ENCODE measurements around the gene RGS6.

The RGS6 gene

GRCh38 chr14:71947947-71948500, 15.8 kb downstream of the RGS6 start:
- Histone ChIP-seq H3K9ac (ENCODE audit: low read length) (no peak overlapping the region), H3K4me3 (ENCODE audit: low read depth, low read length) (no peak overlapping the region), H3K9me3 (ENCODE audit: control insufficient read depth, insufficient read depth, low read depth, low read length) (no peaks in the 10 kb centered on the region), H3K27me3 (ENCODE audit: control insufficient read depth, insufficient read depth, low read length) (no peaks in the 10 kb centered on the region), H3K36me3 (ENCODE audit: control insufficient read depth, insufficient read depth, low read length) (no peaks in the 10 kb centered on the region), H3K27ac (ENCODE audit: low read depth, low read length) (no peak overlapping the region), H3K4me1 (ENCODE audit: control insufficient read depth, insufficient read depth, low read length) (no peaks in the 10 kb centered on the region)

- Histone ChIP-seq H3K9me3 (ENCODE audit: control insufficient read depth, insufficient read depth, low read depth, low read length) (no peaks in the 10 kb centered on the region), H3K27ac (ENCODE audit: low read depth, low read length) (no peak overlapping the region), H3K4me1 (ENCODE audit: control insufficient read depth, insufficient read depth, low read length) (no peaks in the 10 kb centered on the region), H3K9ac (ENCODE audit: low read length) (no peak overlapping the region), H3K27me3 (ENCODE audit: control insufficient read depth, insufficient read depth, low read length) (no peaks in the 10 kb centered on the region), H3K4me3 (ENCODE audit: low read depth, low read length) (no peak overlapping the region), H3K36me3 (ENCODE audit: control insufficient read depth, insufficient read depth, low read length) (no peaks in the 10 kb centered on the region)
Observed at GRCh38 chr14:71952381-71953363, 20.4 kb downstream of the RGS6 start.

GRCh38 chr14:71956920-71957563, 24.8 kb downstream of the RGS6 start:
- Histone ChIP-seq H3K27me3 (ENCODE audit: control insufficient read depth, insufficient read depth, low read length) (no peaks in the 10 kb centered on the region), H3K4me1 (ENCODE audit: control insufficient read depth, insufficient read depth, low read length) (no peaks in the 10 kb centered on the region), H3K4me3 (ENCODE audit: low read depth, low read length) (no peak overlapping the region), H3K9ac (ENCODE audit: low read length) (no peak overlapping the region), H3K9me3 (ENCODE audit: control insufficient read depth, insufficient read depth, low read depth, low read length) (no peaks in the 10 kb centered on the region), H3K27ac (ENCODE audit: low read depth, low read length) (no peak overlapping the region), H3K36me3 (ENCODE audit: control insufficient read depth, insufficient read depth, low read length) (no peaks in the 10 kb centered on the region)

GRCh38 chr14:71959055-71959454, 26.8 kb downstream of the RGS6 start:
- Histone ChIP-seq H3K4me3 (ENCODE audit: low read depth, low read length) (no peak overlapping the region), H3K9me3 (ENCODE audit: control insufficient read depth, insufficient read depth, low read depth, low read length) (no peaks in the 10 kb centered on the region), H3K4me1 (ENCODE audit: control insufficient read depth, insufficient read depth, low read length) (no peaks in the 10 kb centered on the region), H3K9ac (ENCODE audit: low read length) (no peak overlapping the region), H3K27ac (ENCODE audit: low read depth, low read length) (no peak overlapping the region), H3K36me3 (ENCODE audit: control insufficient read depth, insufficient read depth, low read length) (no peaks in the 10 kb centered on the region), H3K27me3 (ENCODE audit: control insufficient read depth, insufficient read depth, low read length) (no peaks in the 10 kb centered on the region)

GRCh38 chr14:71960494-71961353, 28.5 kb downstream of the RGS6 start:
- H3K27ac ChIP-seq (ENCODE audit: low read depth, low read length): no peak overlapping the region

GRCh38 chr14:71961972-71962371, 29.7 kb downstream of the RGS6 start:
- no peaks in the 10 kb centered on the region for H3K27me3 ChIP-seq (ENCODE audit: control insufficient read depth, insufficient read depth, low read length)
- no peaks in the 10 kb centered on the region for H3K36me3 ChIP-seq (ENCODE audit: control insufficient read depth, insufficient read depth, low read length)
- H3K4me3 ChIP-seq (ENCODE audit: low read depth, low read length): no peak overlapping the region
- no peaks in the 10 kb centered on the region for H3K4me1 ChIP-seq (ENCODE audit: control insufficient read depth, insufficient read depth, low read length)
- H3K9me3 ChIP-seq (ENCODE audit: control insufficient read depth, insufficient read depth, low read depth, low read length): no peaks in the 10 kb centered on the region
- no peak overlapping the region for H3K27ac ChIP-seq (ENCODE audit: low read depth, low read length)
- H3K9ac ChIP-seq (ENCODE audit: low read length): no peak overlapping the region

More at GRCh38 chr14:71960494-71961353, 28.5 kb downstream of the RGS6 start:
- H3K9ac ChIP-seq (ENCODE audit: low read length): no peak overlapping the region
- H3K4me3 ChIP-seq (ENCODE audit: low read depth, low read length): no peak overlapping the region
- no peaks in the 10 kb centered on the region for H3K4me1 ChIP-seq (ENCODE audit: control insufficient read depth, insufficient read depth, low read length)
- no peaks in the 10 kb centered on the region for H3K36me3 ChIP-seq (ENCODE audit: control insufficient read depth, insufficient read depth, low read length)
- H3K27me3 ChIP-seq (ENCODE audit: control insufficient read depth, insufficient read depth, low read length): no peaks in the 10 kb centered on the region
- no peaks in the 10 kb centered on the region for H3K9me3 ChIP-seq (ENCODE audit: control insufficient read depth, insufficient read depth, low read depth, low read length)

GRCh38 chr14:71964716-71965115, 32.5 kb downstream of the RGS6 start:
- Histone ChIP-seq H3K9ac (ENCODE audit: low read length) (no peak overlapping the region), H3K9me3 (ENCODE audit: control insufficient read depth, insufficient read depth, low read depth, low read length) (no peaks in the 10 kb centered on the region), H3K27ac (ENCODE audit: low read depth, low read length) (no peak overlapping the region), H3K4me1 (ENCODE audit: control insufficient read depth, insufficient read depth, low read length) (no peaks in the 10 kb centered on the region), H3K4me3 (ENCODE audit: low read depth, low read length) (no peak overlapping the region), H3K27me3 (ENCODE audit: control insufficient read depth, insufficient read depth, low read length) (no peaks in the 10 kb centered on the region), H3K36me3 (ENCODE audit: control insufficient read depth, insufficient read depth, low read length) (no peaks in the 10 kb centered on the region)

- Histone ChIP-seq H3K9ac (ENCODE audit: low read length) (no peak overlapping the region), H3K9me3 (ENCODE audit: control insufficient read depth, insufficient read depth, low read depth, low read length) (no peaks in the 10 kb centered on the region), H3K27me3 (ENCODE audit: control insufficient read depth, insufficient read depth, low read length) (no peaks in the 10 kb centered on the region), H3K4me3 (ENCODE audit: low read depth, low read length) (no peak overlapping the region), H3K4me1 (ENCODE audit: control insufficient read depth, insufficient read depth, low read length) (no peaks in the 10 kb centered on the region), H3K27ac (ENCODE audit: low read depth, low read length) (no peak overlapping the region), H3K36me3 (ENCODE audit: control insufficient read depth, insufficient read depth, low read length) (no peaks in the 10 kb centered on the region)
Observed at GRCh38 chr14:71966528-71966927, 34.3 kb downstream of the RGS6 start.

GRCh38 chr14:71967704-71968103, 35.5 kb downstream of the RGS6 start:
- Histone ChIP-seq H3K27me3 (ENCODE audit: control insufficient read depth, insufficient read depth, low read length) (no peaks in the 10 kb centered on the region), H3K4me3 (ENCODE audit: low read depth, low read length) (no peak overlapping the region), H3K4me1 (ENCODE audit: control insufficient read depth, insufficient read depth, low read length) (no peaks in the 10 kb centered on the region), H3K9me3 (ENCODE audit: control insufficient read depth, insufficient read depth, low read depth, low read length) (no peaks in the 10 kb centered on the region), H3K27ac (ENCODE audit: low read depth, low read length) (no peak overlapping the region), H3K36me3 (ENCODE audit: control insufficient read depth, insufficient read depth, low read length) (no peaks in the 10 kb centered on the region), H3K9ac (ENCODE audit: low read length) (no peak overlapping the region)

- Histone ChIP-seq H3K9me3 (ENCODE audit: control insufficient read depth, insufficient read depth, low read depth, low read length) (no peaks in the 10 kb centered on the region), H3K27ac (ENCODE audit: low read depth, low read length) (no peak overlapping the region), H3K9ac (ENCODE audit: low read length) (no peak overlapping the region), H3K4me1 (ENCODE audit: control insufficient read depth, insufficient read depth, low read length) (no peaks in the 10 kb centered on the region), H3K36me3 (ENCODE audit: control insufficient read depth, insufficient read depth, low read length) (no peaks in the 10 kb centered on the region), H3K27me3 (ENCODE audit: control insufficient read depth, insufficient read depth, low read length) (no peaks in the 10 kb centered on the region), H3K4me3 (ENCODE audit: low read depth, low read length) (no peak overlapping the region)
Observed at GRCh38 chr14:71970272-71970671, 38.0 kb downstream of the RGS6 start.
